ENCODE results near the gene CABP2.

The CABP2 gene

GRCh38 chr11:67508486-67509121, 14.6 kb downstream of the CABP2 start:
- in situ Hi-C loops (cut with MboI; ENCODE audit: low sequenced_read_pairs), result no loop called here

- in situ Hi-C loops (cut with MboI; ENCODE audit: low sequenced_read_pairs), result no loop called here
Measured at GRCh38 chr11:67507864-67508485, 15.3 kb downstream of the CABP2 start, which contains the start of gene CDK2AP2. CDK2AP2 (minus strand) TSS chr11:67508162; CDS start chr11:67508082, 80 bp downstream.

GRCh38 chr11:67507242-67507863, 15.9 kb downstream of the CABP2 start:
- in situ Hi-C loops (cut with MboI; ENCODE audit: low sequenced_read_pairs), result no loop called here

GRCh38 chr11:67506426-67507051, 16.7 kb downstream of the CABP2 start:
- in situ Hi-C loops (cut with MboI; ENCODE audit: low sequenced_read_pairs), result no loop called here

GRCh38 chr11:67505605-67506396, 17.4 kb downstream of the CABP2 start:
- in situ Hi-C loops (cut with MboI; ENCODE audit: low sequenced_read_pairs), result no loop called here

- in situ Hi-C loops (cut with MboI; ENCODE audit: low sequenced_read_pairs), result no loop called here
Measured at GRCh38 chr11:67504950-67505581, 18.2 kb downstream of the CABP2 start, which contains the start of gene PITPNM1. PITPNM1 (minus strand) TSS chr11:67505363; CDS start chr11:67504180, 1,183 bp downstream.

GRCh38 chr11:67504005-67504949, 19.0 kb downstream of the CABP2 start:
- in situ Hi-C loops (cut with MboI; ENCODE audit: low sequenced_read_pairs), result no loop called here

- in situ Hi-C loops (cut with MboI; ENCODE audit: low sequenced_read_pairs), result no loop called here
Measured at GRCh38 chr11:67503119-67504004, 19.9 kb downstream of the CABP2 start.

GRCh38 chr11:67502328-67502979, 20.8 kb downstream of the CABP2 start:
- in situ Hi-C loops (cut with MboI; ENCODE audit: low sequenced_read_pairs), result no loop called here

GRCh38 chr11:67501854-67502253, 21.4 kb downstream of the CABP2 start:
- in situ Hi-C loops (cut with MboI; ENCODE audit: low sequenced_read_pairs), result no loop called here

- in situ Hi-C loops (cut with MboI; ENCODE audit: low sequenced_read_pairs), result no loop called here
Measured at GRCh38 chr11:67500831-67501715, 22.2 kb downstream of the CABP2 start.

GRCh38 chr11:67500484-67500821, 22.8 kb downstream of the CABP2 start:
- in situ Hi-C loops (cut with MboI; ENCODE audit: low sequenced_read_pairs), result no loop called here

- in situ Hi-C loops (cut with MboI; ENCODE audit: low sequenced_read_pairs), result no loop called here
Measured at GRCh38 chr11:67499808-67500483, 23.3 kb downstream of the CABP2 start.

GRCh38 chr11:67498544-67498972, 24.7 kb downstream of the CABP2 start:
- in situ Hi-C loops (cut with MboI; ENCODE audit: low sequenced_read_pairs), result no loop called here

GRCh38 chr11:67497656-67498291, 25.5 kb downstream of the CABP2 start:
- in situ Hi-C loops (cut with MboI; ENCODE audit: low sequenced_read_pairs), result no loop called here

GRCh38 chr11:67496113-67496512, 27.1 kb downstream of the CABP2 start:
- in situ Hi-C loops (cut with MboI; ENCODE audit: low sequenced_read_pairs), result no loop called here

All from HL-60/S4 (cell line).